ENCODE measurements around the gene TMPRSS13. TPM values are rescaled to one million over a fixed set of nuclear protein-coding genes. Genes with fewer than 3 reads are reported as not detected.

The TMPRSS13 gene
- total RNA-seq, 3 donors from 2014 or later: 0.32 to 1.9 (median 0.72) TPM

GRCh38 chr11:117966908-117967307 lies 37.7 kb upstream of the TMPRSS13 start:
- ATAC-seq: no peak
- no peak for TF ChIP-seq CTCF (IDR thresholded peaks at IDR 0.05)
- no peaks in the 10 kb centered on the region for H3K9me3 ChIP-seq

GRCh38 chr11:117962826-117963225 lies 33.6 kb upstream of the TMPRSS13 start:
- H3K9me3 ChIP-seq: no peaks in the 10 kb centered on the region
- TF ChIP-seq CTCF (IDR thresholded peaks at IDR 0.05): no peak
- intact Hi-C loops (cut with DNase I, micrococcal nuclease): no loop called here
- no peaks in the 10 kb centered on the region for H3K4me1 ChIP-seq (ENCODE audit: low read depth)
- H3K4me3 ChIP-seq: no peak overlapping the region
- ATAC-seq (no peak), DNase-seq (no peak)
- H3K36me3 ChIP-seq (ENCODE audit: low read depth): no peaks in the 10 kb centered on the region

More at GRCh38 chr11:117966908-117967307, 37.7 kb upstream of the TMPRSS13 start:
- no peaks in the 10 kb centered on the region for H3K36me3 ChIP-seq (ENCODE audit: low read depth)
- no peak for DNase-seq
- no peak overlapping the region for H3K4me3 ChIP-seq
- H3K4me1 ChIP-seq (ENCODE audit: low read depth): no peaks in the 10 kb centered on the region
- intact Hi-C loops (cut with DNase I, micrococcal nuclease): no loop called here

- no peak for ATAC-seq
Measured at GRCh38 chr11:117961896-117962295, 32.7 kb upstream of the TMPRSS13 start.

GRCh38 chr11:117960406-117960805 lies 31.2 kb upstream of the TMPRSS13 start:
- Histone ChIP-seq H3K9me3 (no peaks in the 10 kb centered on the region), H3K4me3 (no peak overlapping the region), H3K36me3 (ENCODE audit: low read depth) (no peaks in the 10 kb centered on the region), H3K4me1 (ENCODE audit: low read depth) (no peaks in the 10 kb centered on the region)
- intact Hi-C loops (cut with DNase I, micrococcal nuclease): no loop called here
- TF ChIP-seq CTCF (IDR thresholded peaks at IDR 0.05): no peak
- no peak for DNase-seq
- no peak for ATAC-seq

More at GRCh38 chr11:117961896-117962295, 32.7 kb upstream of the TMPRSS13 start:
- no peaks in the 10 kb centered on the region for H3K4me1 ChIP-seq (ENCODE audit: low read depth)
- H3K4me3 ChIP-seq: no peak overlapping the region
- intact Hi-C loops (cut with DNase I, micrococcal nuclease): no loop called here
- DNase-seq: no peak
- H3K9me3 ChIP-seq: no peaks in the 10 kb centered on the region
- H3K36me3 ChIP-seq (ENCODE audit: low read depth): no peaks in the 10 kb centered on the region
- no peak for TF ChIP-seq CTCF (IDR thresholded peaks at IDR 0.05)

- DNase-seq (no peak), ATAC-seq (no peak)
- no peak overlapping the region for H3K4me3 ChIP-seq
- no peak for TF ChIP-seq CTCF (IDR thresholded peaks at IDR 0.05)
- no peaks in the 10 kb centered on the region for H3K4me1 ChIP-seq (ENCODE audit: low read depth)
- intact Hi-C loops (cut with DNase I, micrococcal nuclease): loop anchor here in 1 of 2 donors (10.0 kb wide), 2 partner anchors 95 to 135 kb away; partner anchors contain the start of gene FXYD2
- H3K9me3 ChIP-seq: no peaks in the 10 kb centered on the region
- H3K36me3 ChIP-seq (ENCODE audit: low read depth): no peaks in the 10 kb centered on the region
Measured at GRCh38 chr11:117959438-117960149, 30.4 kb upstream of the TMPRSS13 start.

All from mucosa of descending colon (tissue), 3 donors.